Breast epithelium (tissue), 3 donors: Measurements from ENCODE around the gene DNAH17.

Source experiments
- CTCF ChIP-seq, 3 donors: fragments of 450-650 bp; IDR thresholded peaks; one replicate each; pipeline ENCODE4 v1.5.1; 2016 to 2017; ENCODE audit warnings: antibody characterized with exemption in 3 of 3, mild to moderate bottlenecking in 3 of 3, moderate library complexity in 3 of 3
- POLR2A ChIP-seq: fragments of 450-650 bp; IDR thresholded peaks from one replicate; pipeline ENCODE4 v1.6.1; 2016; ENCODE audit warnings: antibody characterized with exemption, mild to moderate bottlenecking, moderate library complexity
- POLR2AphosphoS5 ChIP-seq, 3 donors: sonication (generic); formaldehyde crosslinking; IDR thresholded peaks; one replicate each; pipeline ENCODE4 v1.6.1; 2017; ENCODE audit warnings: antibody characterized with exemption in 3 of 3

- TF ChIP-seq POLR2AphosphoS5 (IDR thresholded peaks at IDR 0.05) = no peak
- TF ChIP-seq CTCF (IDR thresholded peaks at IDR 0.05) = no peak
- TF ChIP-seq POLR2A = no peak
These were observed 153.1 kb downstream of the DNAH17 start for GRCh38 chr17:78423961-78424675.
